OCI-LY3 (cell line): ENCODE data around the gene TINCR.

ENCODE experiments used
- CTCF ChIP-seq: fragments of 200-600, 300-600 bp; sonication (generic); IDR thresholded peaks from 2 replicates; pipeline ENCODE4 v1.5.1; 2014; ENCODE audit warnings: antibody characterized with exemption, low read length, low read depth
- EZH2phosphoT487 ChIP-seq: fragments of 200-600 bp; shearing (Covaris generic); IDR thresholded peaks from 2 replicates; pipeline ENCODE4 v1.6.1; 2018; ENCODE audit warnings: antibody characterized with exemption, mixed run types, low read depth

GRCh38 chr19:5534787-5535586 lies 32.8 kb downstream of the TINCR start:
- TF ChIP-seq CTCF = peak; percentile 46
- TF ChIP-seq EZH2phosphoT487 = no peak
